Fibroblast of lung (primary cell): ENCODE measurements around the gene DSCAML1. TPM values are rescaled to one million over a fixed set of nuclear protein-coding genes. Genes with fewer than 3 reads are reported as not detected.

Experiments
- DNase-seq, 2 donors: peaks; one replicate each; pipeline versions ENCODE4 v3.0.0 to v3.0.0-alpha.2; 2010; ENCODE audit warnings: low read depth in 2 of 2
- H2AFZ ChIP-seq: 2 replicates; pipeline ENCODE4 v1.5.1; 2012; ENCODE audit warnings: low read length, control low read depth, inconsistent platforms
- H3K27ac ChIP-seq: 2 replicates; pipeline ENCODE4 v1.5.1; 2011; ENCODE audit warnings: low read length, control low read depth; ENCODE audit not compliant: insufficient read depth
- H3K27me3 ChIP-seq: 2 replicates; pipeline ENCODE4 v1.5.1; 2011; ENCODE audit warnings: mild to moderate bottlenecking, low read length; ENCODE audit not compliant: control insufficient read depth, insufficient read depth
- H3K36me3 ChIP-seq: 2 replicates; pipeline ENCODE4 v1.5.1; 2011; ENCODE audit warnings: low read length; ENCODE audit not compliant: control insufficient read depth, insufficient read depth
- H3K4me1 ChIP-seq: 2 replicates; pipeline ENCODE4 v1.5.1; 2011; ENCODE audit warnings: low read length; ENCODE audit not compliant: control insufficient read depth, insufficient read depth; ENCODE audit errors: extremely low read depth
- H3K4me2 ChIP-seq: 2 replicates; pipeline ENCODE4 v1.5.1; 2011; ENCODE audit warnings: low read length, control low read depth; ENCODE audit not compliant: insufficient read depth; ENCODE audit errors: extremely low read depth
- H3K4me3 ChIP-seq, 4 experiments: fragments of 200-600 bp in 1 of 4; sonication (generic) in 1 of 4; replicated peaks in 1 of 4; 2 replicates each; pipeline ENCODE4 v1.5.1; 2011 to 2016; ENCODE audit warnings: low read length in 4 of 4, low read depth in 3 of 4, mild to moderate bottlenecking in 3 of 4, control low read depth in 2 of 4, inconsistent platforms in 1 of 4, mixed read lengths in 1 of 4; ENCODE audit not compliant: insufficient read depth in 1 of 4; ENCODE audit errors: control extremely low read depth in 1 of 4
- H3K79me2 ChIP-seq: 2 replicates; pipeline ENCODE4 v1.5.1; 2012; ENCODE audit warnings: mild to moderate bottlenecking, low read length, inconsistent platforms; ENCODE audit not compliant: control insufficient read depth, insufficient read depth
- H3K9ac ChIP-seq: 2 replicates; pipeline ENCODE4 v1.5.1; 2011; ENCODE audit warnings: mild to moderate bottlenecking, low read length, control low read depth; ENCODE audit not compliant: insufficient read depth
- H3K9me3 ChIP-seq: 2 replicates; pipeline ENCODE4 v1.5.1; 2012; ENCODE audit warnings: low read depth, low read length; ENCODE audit not compliant: control insufficient read depth, insufficient read depth
- H4K20me1 ChIP-seq: 2 replicates; pipeline ENCODE4 v1.5.1; 2011; ENCODE audit warnings: low read length; ENCODE audit not compliant: control insufficient read depth, insufficient read depth; ENCODE audit errors: extremely low read depth
- EZH2 ChIP-seq: IDR thresholded peaks from 2 replicates; pipeline ENCODE4 v1.5.1; 2012; ENCODE audit warnings: low read length, control low read depth, mild to moderate bottlenecking; ENCODE audit errors: missing control alignments
- polyA plus RNA-seq, 2 donors: library from polyadenylated mRNA; depleted of rRNA in 1 of 2; stranded (reverse) in 1 of 2; unstranded in 1 of 2; fragments of >200 nt; gene quantifications; 2 replicates each; pipeline ENCODE4 v1.2.1, GENCODE V29; 2011 to 2012; ENCODE audit warnings: missing spikeins in 1 of 2
- total RNA-seq: library from RNA; depleted of rRNA; stranded (reverse); fragments of >200 nt; gene quantifications from 2 replicates; pipeline ENCODE4 v1.2.1, GENCODE V29; 2014
- TF ChIP-seq, protein P1 (sequence below), 2 donors: IDR thresholded peaks in 1 of 2; conservative IDR thresholded peaks in 1 of 2; 1 replicate in 1 of 2; 2 replicates in 1 of 2; pipeline ENCODE4 v1.5.1; 2011 to 2012; ENCODE audit warnings: low read length in 2 of 2, control low read depth in 1 of 2, inconsistent platforms in 1 of 2, low read depth in 1 of 2, mild to moderate bottlenecking in 1 of 2

The DSCAML1 gene
- total and polyA plus RNA-seq, 2 donors (not counting 1 experiment from before 2014, with no cell fraction given) = not detected

- H3K27ac ChIP-seq = no peak overlapping the region
- H3K4me1 ChIP-seq = no peaks in the 10 kb centered on the region
- H3K9ac ChIP-seq = no peak overlapping the region
- no peaks in the 10 kb centered on the region for H3K9me3 ChIP-seq
- no peaks in the 10 kb centered on the region for H3K36me3 ChIP-seq
- no peak overlapping the region for H3K4me2 ChIP-seq
- no peaks in the 10 kb centered on the region for H3K27me3 ChIP-seq
- TF ChIP-seq EZH2 = no peak
- TF ChIP-seq, protein P1, sequence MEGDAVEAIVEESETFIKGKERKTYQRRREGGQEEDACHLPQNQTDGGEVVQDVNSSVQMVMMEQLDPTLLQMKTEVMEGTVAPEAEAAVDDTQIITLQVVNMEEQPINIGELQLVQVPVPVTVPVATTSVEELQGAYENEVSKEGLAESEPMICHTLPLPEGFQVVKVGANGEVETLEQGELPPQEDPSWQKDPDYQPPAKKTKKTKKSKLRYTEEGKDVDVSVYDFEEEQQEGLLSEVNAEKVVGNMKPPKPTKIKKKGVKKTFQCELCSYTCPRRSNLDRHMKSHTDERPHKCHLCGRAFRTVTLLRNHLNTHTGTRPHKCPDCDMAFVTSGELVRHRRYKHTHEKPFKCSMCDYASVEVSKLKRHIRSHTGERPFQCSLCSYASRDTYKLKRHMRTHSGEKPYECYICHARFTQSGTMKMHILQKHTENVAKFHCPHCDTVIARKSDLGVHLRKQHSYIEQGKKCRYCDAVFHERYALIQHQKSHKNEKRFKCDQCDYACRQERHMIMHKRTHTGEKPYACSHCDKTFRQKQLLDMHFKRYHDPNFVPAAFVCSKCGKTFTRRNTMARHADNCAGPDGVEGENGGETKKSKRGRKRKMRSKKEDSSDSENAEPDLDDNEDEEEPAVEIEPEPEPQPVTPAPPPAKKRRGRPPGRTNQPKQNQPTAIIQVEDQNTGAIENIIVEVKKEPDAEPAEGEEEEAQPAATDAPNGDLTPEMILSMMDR (conservative IDR thresholded peaks at IDR 0.05 in 1 of 2, IDR thresholded peaks at IDR 0.05 in 1 of 2; ENCODE audit: low read depth in 1 of 2, low read length in 2 of 2) = no peak
- no peaks in the 10 kb centered on the region for H4K20me1 ChIP-seq
- H3K79me2 ChIP-seq = no peaks in the 10 kb centered on the region
- no peak overlapping the region for H3K4me3 ChIP-seq
- DNase-seq = no peak
- no peak overlapping the region for H2AFZ ChIP-seq
Observed at GRCh38 chr11:117735350-117735977, 61.6 kb downstream of the DSCAML1 start.

DNA sequence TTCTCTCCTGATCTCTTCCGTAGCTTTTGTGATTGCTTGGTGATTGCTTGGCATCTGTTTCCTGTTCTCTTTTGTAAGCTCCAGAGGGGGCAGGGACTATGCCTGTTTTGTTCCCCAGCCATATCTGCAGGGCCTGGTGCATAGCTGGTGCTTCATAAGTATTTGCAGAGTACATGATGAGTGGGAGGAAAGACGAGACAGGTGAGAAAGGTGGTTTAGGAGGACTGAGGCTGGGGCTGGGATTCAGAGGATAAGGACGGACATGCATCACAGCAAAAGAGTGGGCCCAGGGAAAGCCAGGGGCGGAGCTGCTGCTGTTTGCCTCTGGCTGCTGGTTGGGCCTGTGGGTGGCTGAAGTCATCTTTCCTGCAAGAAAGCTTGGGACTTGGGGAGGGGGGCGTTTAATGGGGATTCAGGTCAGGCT is 62.4 kb downstream of the DSCAML1 start:
- no peaks in the 10 kb centered on the region for H3K4me1 ChIP-seq
- TF ChIP-seq EZH2 = no peak
- TF ChIP-seq, protein P1 (conservative IDR thresholded peaks at IDR 0.05 in 1 of 2, IDR thresholded peaks at IDR 0.05 in 1 of 2; ENCODE audit: low read depth in 1 of 2, low read length in 2 of 2) = no peak
- no peak overlapping the region for H3K4me2 ChIP-seq
- H2AFZ ChIP-seq = no peak overlapping the region
- H3K9ac ChIP-seq = no peak overlapping the region
- no peaks in the 10 kb centered on the region for H3K79me2 ChIP-seq
- H3K27me3 ChIP-seq = no peaks in the 10 kb centered on the region
- no peak for DNase-seq
- H3K36me3 ChIP-seq = no peaks in the 10 kb centered on the region
- H3K4me3 ChIP-seq = no peak overlapping the region
- no peaks in the 10 kb centered on the region for H4K20me1 ChIP-seq
- H3K9me3 ChIP-seq = no peaks in the 10 kb centered on the region
- H3K27ac ChIP-seq = no peak overlapping the region

DNA sequence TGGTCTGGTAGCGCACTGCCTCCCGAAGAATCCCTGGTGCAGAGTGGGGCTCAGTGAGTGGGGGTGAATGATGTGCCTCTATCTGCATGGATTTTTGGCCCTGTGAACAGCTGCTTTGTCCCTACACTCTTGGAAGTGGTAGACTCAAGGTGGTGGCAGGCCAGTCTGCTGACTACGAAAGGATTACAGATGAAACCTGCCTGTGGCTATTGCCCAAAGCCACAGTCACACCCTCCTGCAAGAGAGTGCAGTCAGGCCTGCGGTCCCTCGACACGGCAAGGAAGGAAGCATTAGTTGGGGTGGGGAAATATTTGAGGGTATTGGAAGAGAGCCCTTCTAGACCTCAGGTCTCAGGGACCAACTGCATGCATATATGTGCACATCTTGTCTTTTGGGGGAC is 63.7 kb downstream of the DSCAML1 start:
- no peak overlapping the region for H3K9ac ChIP-seq
- no peaks in the 10 kb centered on the region for H3K36me3 ChIP-seq
- no peaks in the 10 kb centered on the region for H3K4me1 ChIP-seq
- no peak overlapping the region for H2AFZ ChIP-seq
- H3K27ac ChIP-seq = no peak overlapping the region
- H3K79me2 ChIP-seq = no peaks in the 10 kb centered on the region
- H3K9me3 ChIP-seq = no peaks in the 10 kb centered on the region
- no peak overlapping the region for H3K4me3 ChIP-seq
- H4K20me1 ChIP-seq = no peaks in the 10 kb centered on the region
- TF ChIP-seq, protein P1 (conservative IDR thresholded peaks at IDR 0.05 in 1 of 2, IDR thresholded peaks at IDR 0.05 in 1 of 2; ENCODE audit: low read depth in 1 of 2, low read length in 2 of 2) = no peak
- no peak for TF ChIP-seq EZH2
- no peaks in the 10 kb centered on the region for H3K27me3 ChIP-seq
- no peak overlapping the region for H3K4me2 ChIP-seq
- DNase-seq = no peak
